ENCODE data around the gene BRD1. TPM values are rescaled to one million over a fixed set of nuclear protein-coding genes. Genes with fewer than 3 reads are reported as not detected.

BRD1 gene
- total RNA-seq, 3 donors from 2014 or later (not counting 1 experiment from before 2014, with no cell fraction given), result 126 to 154 (median 132) TPM

DNA sequence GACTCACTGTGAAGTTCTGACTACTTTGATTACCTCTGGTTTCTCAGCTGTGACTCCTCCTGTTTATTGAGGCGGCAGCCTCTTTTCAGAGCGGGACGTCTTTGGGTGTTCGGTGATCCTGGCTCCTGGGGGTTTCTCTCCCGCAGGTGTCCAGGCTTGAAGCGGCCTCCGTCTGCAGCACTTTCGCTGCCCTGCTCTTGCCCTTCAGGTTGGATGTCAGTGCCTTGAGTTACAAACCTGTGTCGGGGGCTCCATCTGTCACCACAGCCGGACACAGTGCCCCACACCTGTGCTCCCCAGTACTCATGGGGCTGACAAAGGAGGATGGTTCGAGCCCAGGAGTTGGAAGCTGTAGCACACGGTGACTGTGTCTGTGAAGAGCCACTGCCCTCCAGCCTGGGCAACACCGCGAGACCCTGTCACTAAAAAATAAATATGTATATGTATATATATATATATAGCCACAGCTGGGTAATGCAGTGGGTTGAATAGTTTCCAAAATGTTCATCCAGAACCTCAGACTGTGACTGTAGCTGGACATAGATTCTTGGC is 104.1 kb downstream of the BRD1 start:
- peak overlapping the region in 1 of 2 donors; percentile 15 for H3K27ac Mint-ChIP-seq
- H3K4me3 ChIP-seq (ENCODE audit: low read length), result no peak overlapping the region

More for the DNA sequence above, 104.1 kb downstream of the BRD1 start:
- 95% methylated on average over 12 of the region's 14 CpGs for WGBS (ENCODE audit: insufficient coverage)
- H3K4me3 Mint-ChIP-seq, result peak overlapping the region; percentile 99
- H3K36me3 Mint-ChIP-seq, result no peaks in the 10 kb centered on the region
- H3K9me3 Mint-ChIP-seq, result no peaks in the 10 kb centered on the region
- no peak overlapping the region for H3K27ac ChIP-seq (ENCODE audit: low read length)
- no peaks in the 10 kb centered on the region for H3K9me3 ChIP-seq (ENCODE audit: control insufficient read depth, insufficient read depth, low read length)
- TF ChIP-seq, protein P1, sequence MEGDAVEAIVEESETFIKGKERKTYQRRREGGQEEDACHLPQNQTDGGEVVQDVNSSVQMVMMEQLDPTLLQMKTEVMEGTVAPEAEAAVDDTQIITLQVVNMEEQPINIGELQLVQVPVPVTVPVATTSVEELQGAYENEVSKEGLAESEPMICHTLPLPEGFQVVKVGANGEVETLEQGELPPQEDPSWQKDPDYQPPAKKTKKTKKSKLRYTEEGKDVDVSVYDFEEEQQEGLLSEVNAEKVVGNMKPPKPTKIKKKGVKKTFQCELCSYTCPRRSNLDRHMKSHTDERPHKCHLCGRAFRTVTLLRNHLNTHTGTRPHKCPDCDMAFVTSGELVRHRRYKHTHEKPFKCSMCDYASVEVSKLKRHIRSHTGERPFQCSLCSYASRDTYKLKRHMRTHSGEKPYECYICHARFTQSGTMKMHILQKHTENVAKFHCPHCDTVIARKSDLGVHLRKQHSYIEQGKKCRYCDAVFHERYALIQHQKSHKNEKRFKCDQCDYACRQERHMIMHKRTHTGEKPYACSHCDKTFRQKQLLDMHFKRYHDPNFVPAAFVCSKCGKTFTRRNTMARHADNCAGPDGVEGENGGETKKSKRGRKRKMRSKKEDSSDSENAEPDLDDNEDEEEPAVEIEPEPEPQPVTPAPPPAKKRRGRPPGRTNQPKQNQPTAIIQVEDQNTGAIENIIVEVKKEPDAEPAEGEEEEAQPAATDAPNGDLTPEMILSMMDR (IDR thresholded peaks at IDR 0.05), result no peak
- H3K27me3 ChIP-seq (ENCODE audit: control insufficient read depth, insufficient read depth, low read length), result peaks cover 22% of the 10 kb centered on the region
- intact Hi-C loops (cut with micrococcal nuclease), result no loop called here
- peaks cover 8 to 11% of the 10 kb centered on the region in 2 donors for H3K4me1 Mint-ChIP-seq
- peaks cover 17% of the 10 kb centered on the region for H3K4me1 ChIP-seq (ENCODE audit: control insufficient read depth, insufficient read depth, low read length)
- ATAC-seq, result no peak
- H3K27me3 Mint-ChIP-seq (ENCODE audit: low read depth in 2 of 2), result peaks cover 37 to 41% of the 10 kb centered on the region in 2 donors
- no peak for DNase-seq
- H3K36me3 ChIP-seq (ENCODE audit: control insufficient read depth, insufficient read depth, low read length), result no peaks in the 10 kb centered on the region

Other genes with a start within 250 kb of the BRD1 start
- 10 to 100 TPM; 21.1 to 24.5 (median 22.7) TPM for gene ZBED4, start 26.0 kb upstream of the BRD1 start, total RNA-seq
- 10 to 100 TPM; 17.2 to 22.7 (median 19.2) TPM for gene ALG12, start 90.6 kb upstream of the BRD1 start, total RNA-seq
- 10 to 100 TPM; 45.1 to 69.8 (median 48.5) TPM for gene CRELD2, start 90.8 kb upstream of the BRD1 start, total RNA-seq
- 100 to 1,000 TPM; 107 to 130 (median 129) TPM for gene PIM3, start 132.9 kb upstream of the BRD1 start, total RNA-seq
- not detected for gene IL17REL, start 184.9 kb upstream of the BRD1 start, total RNA-seq
- gene TTLL8, start 230.4 kb upstream of the BRD1 start, total RNA-seq, result not detected

Data from natural killer cell (primary cell).